H1 (cell line): Measurements from ENCODE around the gene B4GALNT1. TPM values are rescaled to one million over a fixed set of nuclear protein-coding genes. Genes with fewer than 3 reads are reported as not detected.

Source experiments
- SUZ12 ChIP-seq: fragments of 200-600 bp; sonication (generic); IDR thresholded peaks from 2 replicates; pipeline ENCODE4 v1.6.1; 2012; ENCODE audit warnings: mild to moderate bottlenecking, inconsistent platforms, low read length, moderate library complexity, mixed read lengths
- TCF12 ChIP-seq: IDR thresholded peaks from 2 replicates; pipeline ENCODE4 v1.6.1; 2011; ENCODE audit warnings: low read depth, mild to moderate bottlenecking, low read length
- polyA plus RNA-seq, 7 experiments: library from polyadenylated mRNA; depleted of rRNA in 3 of 7; stranded (reverse) in 5 of 7; unstranded in 2 of 7; fragments of >200 nt in 5 of 7; fragments of 200-250 nt in 2 of 7; gene quantifications; 1 replicate in 5 of 7; 2 replicates in 1 of 7; 4 replicates in 1 of 7; pipeline versions ENCODE4 v1.2.1 to v1.2.3, GENCODE V29; 2011 to 2013; ENCODE audit warnings: missing spikeins in 2 of 7, mixed read lengths in 2 of 7
- total RNA-seq: library from RNA; stranded (reverse); fragmentation: NEBNext Ultra II Directional; extraction: Animal tissue kit (Norgen Biotek cat#: 25700); gene quantifications from 2 replicates; pipeline ENCODE4 v1.2.1, GENCODE V29; 2021

B4GALNT1 gene
- total and polyA plus RNA-seq, 2 of the 8 experiments (the other 6 are each of a cell fraction or from before 2014, with no cell fraction given), result 1.5 to 2.3 TPM

DNA sequence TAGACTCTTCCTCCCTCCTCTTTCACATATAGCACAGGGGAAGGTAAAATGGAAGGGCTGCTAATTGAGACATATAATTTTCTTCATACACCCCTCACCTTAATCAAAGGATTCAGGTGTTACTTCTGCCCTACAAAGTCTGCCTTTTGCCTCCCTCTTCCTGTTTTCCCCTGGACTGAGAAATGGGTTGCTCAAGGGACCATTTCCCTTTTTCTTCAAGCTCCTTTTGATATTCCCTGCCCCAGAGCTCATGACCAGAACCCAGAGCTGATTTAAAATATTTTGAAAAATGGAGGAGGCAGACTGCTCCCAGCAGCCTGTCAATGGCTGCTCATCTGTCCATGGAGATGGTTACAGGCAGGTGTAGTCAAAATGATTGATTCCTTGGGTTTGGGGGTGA lies 48.3 kb downstream of the B4GALNT1 start (continued):
- TF ChIP-seq TCF12 (no peak), SUZ12 (no peak)
